K562 (cell line): ENCODE measurements around the gene CASKIN2. TPM values are rescaled to one million over a fixed set of nuclear protein-coding genes. Genes with fewer than 3 reads are reported as not detected.
A peak's percentile ranks its signal among the peaks of the same experiment; 100 is the strongest.

ENCODE experiments used
- ATAC-seq: fragments of 200-7000 bp; cut with Tn5 transposase; 3 replicates; pipeline ENCODE4 v1.9.1; 2020; ENCODE audit warnings: moderate library complexity
- BruUV-seq: library from RNA; stranded (reverse); fragments of 400-500 nt; replicated peaks from 2 replicates; lab custom pipeline; 2021; lab: Mats Ljungman, UMichigan
- CTCF ChIA-PET: fragments of 300-600 bp; formaldehyde crosslinking; extraction: SDS; loops from one replicate; lab custom pipeline; 2021; ENCODE audit warnings: low intra/inter-chr PET ratio; lab: Yijun Ruan, JAX
- POLR2A ChIA-PET: fragments of 300-600, 350-650 bp; sonication (Branson Sonifier 250); formaldehyde crosslinking; extraction: SDS; loops from one replicate; lab custom pipeline; 2021; ENCODE audit warnings: antibody characterized with exemption, inconsistent platforms; lab: Yijun Ruan, JAX
- DNase-seq, 4 experiments: peaks; one replicate each; pipeline versions ENCODE4 v3.0.0 to v3.0.0-alpha.2; 2011 to 2018; ENCODE audit warnings: low spot score in 3 of 4, mixed read lengths in 3 of 4; ENCODE audit errors: extremely low read depth in 1 of 4
- FAIRE-seq: peaks from 2 replicates; lab custom pipeline; 2011; peaks lifted over from hg19 to GRCh38; lab: Jason Lieb, UNC
- H2AFZ ChIP-seq: 2 replicates; pipeline ENCODE4 v1.6.0; 2011; ENCODE audit warnings: low read depth, low read length, control low read depth, inconsistent platforms
- H3K27ac ChIP-seq: fragments of 200-600 bp; 3 replicates; pipeline ENCODE4 v1.8.0; 2011; ENCODE audit warnings: low read depth, mild to moderate bottlenecking, control low read depth, inconsistent platforms, low read length, moderate library complexity, mixed read lengths; ENCODE audit errors: extremely low read depth
- H3K27me3 ChIP-seq, 2 experiments: fragments of 300-600 bp in 1 of 2; 2 replicates in 1 of 2; 3 replicates in 1 of 2; pipeline versions ENCODE4 v1.6.0 to v1.8.0; 2011; ENCODE audit warnings: inconsistent platforms in 2 of 2, low read length in 2 of 2, mild to moderate bottlenecking in 1 of 2, mixed read lengths in 1 of 2, moderate library complexity in 1 of 2; ENCODE audit not compliant: control insufficient read depth in 2 of 2, insufficient read depth in 2 of 2
- H3K36me3 ChIP-seq: fragments of 300-600 bp; 3 replicates; pipeline ENCODE4 v1.8.0; 2011; ENCODE audit warnings: mild to moderate bottlenecking, low read length, inconsistent platforms; ENCODE audit not compliant: control insufficient read depth, insufficient read depth
- H3K4me1 ChIP-seq, 2 experiments: fragments of 200-600 bp in 1 of 2; replicated peaks in 1 of 2; 2 replicates in 1 of 2; 3 replicates in 1 of 2; pipeline versions ENCODE4 v1.5.1 to v1.8.0; 2011; ENCODE audit warnings: inconsistent platforms in 2 of 2, low read length in 2 of 2, mild to moderate bottlenecking in 1 of 2, mixed read lengths in 1 of 2, moderate library complexity in 1 of 2; ENCODE audit not compliant: control insufficient read depth in 2 of 2, insufficient read depth in 2 of 2
- H3K4me2 ChIP-seq: 2 replicates; pipeline ENCODE4 v1.6.1; 2011; ENCODE audit warnings: low read length, control low read depth, inconsistent platforms, mixed read lengths; ENCODE audit not compliant: insufficient read depth
- H3K4me3 ChIP-seq: fragments of 200-600 bp; sonication (generic), shearing (Covaris generic); 2 replicates; pipeline ENCODE4 v1.5.1; 2016; ENCODE audit warnings: control low read depth, inconsistent platforms
- H3K79me2 ChIP-seq: fragments of 200-600 bp; 3 replicates; pipeline ENCODE4 v1.8.0; 2011; ENCODE audit warnings: low read length, inconsistent platforms; ENCODE audit not compliant: control insufficient read depth, insufficient read depth
- H3K9ac ChIP-seq, 2 experiments: 2 replicates each; pipeline versions ENCODE4 v1.6.0 to v1.6.1; 2011; ENCODE audit warnings: low read depth in 2 of 2, low read length in 2 of 2, control low read depth in 1 of 2, inconsistent platforms in 1 of 2, mild to moderate bottlenecking in 1 of 2, mixed read lengths in 1 of 2; ENCODE audit not compliant: insufficient read depth in 1 of 2
- H3K9me1 ChIP-seq: one replicate; pipeline ENCODE4 v1.6.0; 2011; ENCODE audit warnings: inconsistent platforms, mild to moderate bottlenecking, low read length, moderate library complexity; ENCODE audit not compliant: control insufficient read depth, insufficient read depth
- H3K9me3 ChIP-seq: replicated peaks from 2 replicates; pipeline ENCODE4 v1.5.1; 2011; ENCODE audit warnings: low read depth, low read length, inconsistent platforms; ENCODE audit not compliant: control insufficient read depth, insufficient read depth
- H4K20me1 ChIP-seq: replicated peaks from 2 replicates; pipeline ENCODE4 v1.6.1; 2011; ENCODE audit warnings: low read length, inconsistent platforms, mixed read lengths; ENCODE audit not compliant: control insufficient read depth, insufficient read depth
- DMBX1 ChIP-seq: fragments of 250-450 bp; sonication (Bioruptor Pico); IDR thresholded peaks from 2 replicates; pipeline ENCODE4 v1.8.0; 2022; ENCODE audit warnings: inconsistent platforms, mild to moderate bottlenecking, moderate library complexity, borderline replicate concordance
- WGBS: fragments of 100-300 bp; shearing (Covaris generic); methylation state at CpG from one replicate; pipeline ENCODE4 v1.1.6; 2016; ENCODE audit warnings: low coverage, mixed read lengths; ENCODE audit not compliant: insufficient coverage; ENCODE audit errors: missing lambda C conversion rate; 5-methylcytosine and 5-hydroxymethylcytosine counted together
- in situ Hi-C: fragments of 300-500 bp; cut with MboI; formaldehyde crosslinking; loops from 4 replicates; pipeline ENCODE4 v1.15.0; 2018; ENCODE audit warnings: inconsistent platforms, mixed read lengths
- intact Hi-C: fragments of 100-400 bp; cut with micrococcal nuclease; formaldehyde crosslinking; loops from 2 replicates; pipeline ENCODE4 v1.14.2; 2022
- polyA plus RNA-seq, 8 experiments: library from polyadenylated mRNA; depleted of rRNA in 4 of 8; stranded (reverse) in 5 of 8; unstranded in 3 of 8; fragments of >200 nt; fragmentation: Nextera tagmentation in 2 of 8; fragmentation: Illumina TruSeq in 1 of 8; extraction: Ambion mirVana in 2 of 8; extraction: Trizol in 1 of 8; gene quantifications; 2 replicates each; pipeline versions ENCODE4 v1.2.1 to v1.2.3, GENCODE V29; 2011 to 2014; ENCODE audit warnings: inconsistent platforms in 1 of 8, missing spikeins in 1 of 8
- total RNA-seq, 7 experiments: library from RNA; depleted of rRNA in 6 of 7; stranded (reverse); fragments of >200 nt in 6 of 7; fragmentation: Illumina TruSeq in 2 of 7; extraction: Trizol in 2 of 7; gene quantifications; 2 replicates each; pipeline versions ENCODE4 v1.2.1 to v1.2.3, GENCODE V29; 2011 to 2021; ENCODE audit warnings: low replicate concordance in 1 of 7
- TF ChIP-seq, protein P1 (sequence below): sonication (generic); formaldehyde crosslinking; IDR thresholded peaks from 2 replicates; pipeline ENCODE4 v1.8.0; 2022; ENCODE audit warnings: missing genetic modification reagents, mild to moderate bottlenecking, moderate library complexity, borderline replicate concordance
- TF ChIP-seq, protein P2 (sequence below): sonication (generic); formaldehyde crosslinking; IDR thresholded peaks from 2 replicates; pipeline ENCODE4 v1.9.0; 2022; ENCODE audit warnings: mild to moderate bottlenecking, missing genetic modification reagents

CASKIN2 gene
- total and polyA plus RNA-seq, 9 of the 15 experiments (the other 6 are each of a cell fraction or from before 2014, with no cell fraction given) = 0.01 to 12.2 (median 2.1) TPM

DNA sequence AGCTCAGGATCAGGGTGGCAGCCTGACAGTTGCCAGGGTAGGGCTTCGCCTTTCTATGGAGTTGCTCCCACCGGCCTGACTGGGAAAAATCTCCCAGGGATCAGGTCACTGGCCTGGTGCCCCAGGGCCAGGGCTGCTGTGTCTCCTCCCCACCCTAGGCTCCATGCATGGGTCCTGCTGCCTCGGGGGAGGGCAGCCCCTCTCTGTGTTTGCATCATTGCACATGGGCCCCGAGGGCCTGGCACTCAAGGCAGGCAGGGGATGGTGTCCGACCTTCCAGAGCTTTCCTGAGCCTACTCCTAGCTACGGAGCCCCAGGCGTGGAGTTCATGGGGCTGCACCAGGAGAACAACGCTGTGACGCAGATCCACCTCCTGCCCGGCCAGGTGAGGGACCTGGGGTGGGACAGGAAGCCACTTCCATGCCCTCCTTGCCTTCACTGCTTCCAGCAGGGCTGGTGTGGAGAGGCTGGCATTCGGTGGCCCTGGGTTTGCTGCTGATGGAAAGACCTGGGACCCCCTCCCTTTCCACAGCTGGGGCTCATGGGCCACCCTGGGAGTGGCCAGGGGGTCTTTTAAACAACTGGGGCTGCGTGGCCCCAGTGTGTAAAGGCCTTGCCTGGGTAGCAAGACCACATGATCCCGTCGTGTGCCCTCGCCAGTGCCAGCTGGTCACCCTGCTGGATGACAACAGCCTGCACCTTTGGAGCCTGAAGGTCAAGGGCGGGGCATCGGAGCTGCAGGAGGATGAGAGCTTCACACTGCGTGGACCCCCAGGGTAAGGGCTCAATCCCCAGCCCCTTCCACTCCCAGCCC, 42.7 kb upstream of the CASKIN2 start:
- CTCF ChIA-PET = no interaction called here
- H3K4me2 ChIP-seq = no peak overlapping the region
- H4K20me1 ChIP-seq = no peaks in the 10 kb centered on the region
- H3K9me1 ChIP-seq = peaks cover 3% of the 10 kb centered on the region
- H3K9me3 ChIP-seq = no peaks in the 10 kb centered on the region
- no peak overlapping the region for H2AFZ ChIP-seq
- BruUV-seq = no TSS peak
- DNase-seq (no peak), ATAC-seq (no peak), FAIRE-seq (no peak)
- TF ChIP-seq DMBX1 (CRISPR knock-in tag) = no peak
- TF ChIP-seq, protein P1, sequence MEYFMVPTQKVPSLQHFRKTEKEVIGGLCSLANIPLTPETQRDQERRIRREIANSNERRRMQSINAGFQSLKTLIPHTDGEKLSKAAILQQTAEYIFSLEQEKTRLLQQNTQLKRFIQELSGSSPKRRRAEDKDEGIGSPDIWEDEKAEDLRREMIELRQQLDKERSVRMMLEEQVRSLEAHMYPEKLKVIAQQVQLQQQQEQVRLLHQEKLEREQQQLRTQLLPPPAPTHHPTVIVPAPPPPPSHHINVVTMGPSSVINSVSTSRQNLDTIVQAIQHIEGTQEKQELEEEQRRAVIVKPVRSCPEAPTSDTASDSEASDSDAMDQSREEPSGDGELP (CRISPR knock-in tag) = 0 out of 2 replicates have a peak, but pooled peaks have one; percentile 1
- TF ChIP-seq, protein P2, sequence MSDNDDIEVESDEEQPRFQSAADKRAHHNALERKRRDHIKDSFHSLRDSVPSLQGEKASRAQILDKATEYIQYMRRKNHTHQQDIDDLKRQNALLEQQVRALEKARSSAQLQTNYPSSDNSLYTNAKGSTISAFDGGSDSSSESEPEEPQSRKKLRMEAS (CRISPR knock-in tag) = 0 out of 2 replicates have a peak, but pooled peaks have one; percentile 13
- in situ Hi-C loops = no loop called here
- H3K36me3 ChIP-seq = peaks cover under 1% of the 10 kb centered on the region; the same call in 1 of the 3 replicates
- H3K4me3 ChIP-seq = no peak overlapping the region
- 87% methylated on average over 11 of the region's 18 CpGs for WGBS
- peak overlapping the region in 1 of 2 experiments; percentile 81; a peak in 2 of 4 replicates for H3K9ac ChIP-seq
- POLR2A ChIA-PET = interaction anchor here (0.6 kb wide), 2 partner anchors 11 to 101 kb away, joined by 3 to 4 read pairs; no protein-coding TSS in a partner anchor
- no peaks in the 10 kb centered on the region for H3K27me3 ChIP-seq
- intact Hi-C loops = no loop called here
- H3K4me1 ChIP-seq = peaks cover 20 to 48% of the 10 kb centered on the region in 2 experiments
- H3K79me2 ChIP-seq = no peaks in the 10 kb centered on the region
- H3K27ac ChIP-seq = no peak overlapping the region
